A549 (cell line): ENCODE results near the gene S1PR5.

Experiments
- CTCF ChIP-seq: fragments of >200 bp; sonication (Bioruptor Twin); formaldehyde crosslinking; IDR thresholded peaks from 3 replicates; pipeline ENCODE4 v1.5.1; 2016
- MAX ChIP-seq: IDR thresholded peaks from 2 replicates; pipeline ENCODE4 v1.6.1; 2012
- NPAS2 ChIP-seq: fragments of 250-450 bp; sonication (Bioruptor Pico); IDR thresholded peaks from 2 replicates; pipeline ENCODE4 v1.8.0; 2022; ENCODE audit warnings: mild to moderate bottlenecking, moderate library complexity, borderline replicate concordance
- REST ChIP-seq: fragments of 200-600 bp; sonication (generic); IDR thresholded peaks from 2 replicates; pipeline ENCODE4 v1.6.1; 2016; ENCODE audit warnings: antibody characterized with exemption, mild to moderate bottlenecking, moderate library complexity
- ZNF302 ChIP-seq: fragments of 250-450 bp; sonication (Bioruptor Pico); IDR thresholded peaks from 2 replicates; pipeline ENCODE4 v1.9.0; 2021; ENCODE audit warnings: inconsistent platforms, mild to moderate bottlenecking, moderate library complexity

GRCh38 chr19:10514211-10515145, 2.8 kb downstream of the S1PR5 start:
- TF ChIP-seq REST: no peak
- TF ChIP-seq NPAS2 (CRISPR knock-in tag): no peak
- no peak for TF ChIP-seq CTCF
- no peak for TF ChIP-seq MAX
- TF ChIP-seq ZNF302 (CRISPR knock-in tag): no peak
